GM19397 (cell line): ENCODE data around the gene MRPS27.

Source experiments
- ATAC-seq: cut with Tn5 transposase; IDR thresholded peaks from one replicate; pipeline ENCODE4 v1.9.1; 2021; ENCODE audit warnings: mild to moderate bottlenecking, moderate library complexity; ENCODE audit not compliant: unreplicated experiment

Gene MRPS27

DNA sequence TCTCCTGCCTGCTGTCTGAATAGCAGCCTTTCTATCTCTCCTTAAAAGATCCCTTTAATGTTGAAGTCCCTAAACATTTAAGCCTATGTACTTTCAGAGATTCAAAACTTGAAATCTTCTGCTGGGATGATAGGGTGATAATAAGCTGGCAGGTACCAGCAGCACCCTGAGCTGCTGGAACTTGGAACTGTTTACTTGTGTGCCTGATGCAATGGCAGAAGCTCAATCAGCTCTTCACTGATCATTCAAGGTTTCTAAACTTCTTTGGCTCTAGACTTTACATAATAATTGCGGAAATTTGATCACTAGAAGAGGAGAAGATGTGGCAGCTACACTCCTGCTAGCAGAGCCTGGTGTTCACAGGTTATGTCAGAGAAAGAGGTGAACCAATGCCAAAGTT, 27.6 kb downstream of the MRPS27 start:
- no peak for ATAC-seq

GRCh38 chr5:72291601-72292000, 28.4 kb downstream of the MRPS27 start:
- no peak for ATAC-seq

DNA sequence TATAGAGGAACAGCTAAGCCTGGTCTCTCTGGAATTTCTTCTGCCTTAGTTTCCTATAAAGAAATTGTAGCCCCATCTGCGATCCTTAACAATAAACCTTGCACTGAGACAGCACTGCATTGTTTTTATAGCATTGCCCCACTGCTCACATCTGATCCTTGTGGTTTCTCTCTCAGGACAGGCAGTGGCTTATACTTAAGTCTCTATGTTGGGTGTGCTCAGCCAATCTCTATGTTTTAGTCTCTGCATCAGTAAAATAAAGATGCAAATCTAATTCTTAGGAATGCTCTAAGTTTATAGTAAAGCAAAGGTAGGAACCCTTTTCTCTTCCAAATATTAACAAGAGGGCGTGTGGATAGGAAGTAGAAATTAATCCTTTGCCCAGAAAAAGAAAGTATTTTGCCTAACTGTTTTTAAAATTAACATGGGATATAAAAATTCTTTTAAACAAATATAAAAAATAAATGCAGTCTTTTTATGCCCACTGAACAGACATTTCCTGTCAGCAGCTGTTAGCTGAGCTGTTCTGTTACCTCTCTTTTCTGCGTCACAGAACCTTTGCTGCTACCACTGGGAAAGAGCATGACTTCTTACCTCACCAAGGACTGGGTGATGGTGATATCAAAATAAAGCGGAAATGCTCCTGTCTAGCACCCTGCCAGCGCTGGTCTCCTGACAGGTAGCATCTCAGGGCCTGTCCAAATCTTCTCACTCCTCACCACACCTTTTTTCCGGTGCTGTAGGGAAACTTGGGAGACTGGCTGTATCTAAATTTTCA, 29.5 kb downstream of the MRPS27 start:
- ATAC-seq, result no peak

GRCh38 chr5:72288924-72289323, 31.1 kb downstream of the MRPS27 start:
- ATAC-seq, result no peak

GRCh38 chr5:72286798-72287197, 33.2 kb downstream of the MRPS27 start:
- ATAC-seq, result no peak

DNA sequence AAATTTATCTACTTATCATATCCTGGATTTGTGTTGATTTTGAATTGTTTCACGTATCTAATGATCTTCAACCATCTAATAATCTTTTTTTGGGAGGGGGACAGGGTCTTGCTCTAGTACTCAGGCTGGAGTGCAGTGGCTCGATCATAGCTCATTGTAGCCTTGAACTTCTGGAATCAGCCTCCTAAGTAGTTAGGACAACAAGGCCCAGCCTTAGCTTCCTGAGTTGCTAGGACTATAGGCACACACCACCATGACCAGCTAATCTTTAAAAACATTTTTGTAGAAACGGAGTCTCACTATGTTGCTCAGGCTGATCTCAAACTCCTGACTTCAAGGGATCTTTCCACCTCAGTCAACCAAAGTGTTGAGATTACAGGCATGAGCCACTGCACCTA, 34.6 kb downstream of the MRPS27 start:
- no peak for ATAC-seq

GRCh38 chr5:72284559-72285423, 35.2 kb downstream of the MRPS27 start:
- ATAC-seq, result no peak

DNA sequence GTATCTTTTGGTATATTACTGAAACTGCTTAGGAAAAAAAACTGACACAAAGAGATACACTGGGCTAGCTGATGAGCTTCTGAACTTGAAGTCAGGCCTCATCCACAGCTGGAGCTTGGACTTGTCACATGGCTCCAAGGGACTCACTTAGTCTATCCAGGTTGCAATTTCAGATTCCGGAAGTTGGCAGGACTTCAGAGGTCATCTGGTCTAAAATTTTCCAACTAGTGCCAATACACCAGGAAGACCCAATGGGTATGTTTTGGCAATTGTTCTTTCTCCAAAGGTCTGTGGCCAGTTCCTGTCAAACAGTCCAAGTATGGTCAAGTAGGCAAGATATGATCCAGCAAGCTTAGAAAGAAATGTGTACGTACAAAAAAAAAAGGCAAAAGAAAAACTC, 36.7 kb downstream of the MRPS27 start:
- no peak for ATAC-seq

DNA sequence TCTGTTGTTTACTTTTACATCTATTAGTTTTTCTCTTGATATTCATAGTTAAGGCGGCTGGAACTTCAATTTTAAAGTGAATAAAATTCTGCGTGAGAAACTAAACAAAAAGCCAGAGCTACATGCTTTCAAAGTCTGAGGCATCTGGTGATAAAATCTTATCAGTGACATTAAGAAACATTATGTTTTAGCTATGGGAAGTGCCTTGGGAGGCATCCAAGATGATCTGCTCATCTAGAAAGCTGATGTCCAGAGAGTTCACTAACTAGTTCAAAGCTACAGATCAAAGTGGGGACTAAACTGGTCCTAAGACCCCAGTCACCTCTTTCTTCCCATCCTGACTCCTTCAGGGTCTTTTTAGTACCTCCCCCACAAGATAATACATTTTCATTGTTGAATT, 37.2 kb downstream of the MRPS27 start:
- ATAC-seq, result no peak

DNA sequence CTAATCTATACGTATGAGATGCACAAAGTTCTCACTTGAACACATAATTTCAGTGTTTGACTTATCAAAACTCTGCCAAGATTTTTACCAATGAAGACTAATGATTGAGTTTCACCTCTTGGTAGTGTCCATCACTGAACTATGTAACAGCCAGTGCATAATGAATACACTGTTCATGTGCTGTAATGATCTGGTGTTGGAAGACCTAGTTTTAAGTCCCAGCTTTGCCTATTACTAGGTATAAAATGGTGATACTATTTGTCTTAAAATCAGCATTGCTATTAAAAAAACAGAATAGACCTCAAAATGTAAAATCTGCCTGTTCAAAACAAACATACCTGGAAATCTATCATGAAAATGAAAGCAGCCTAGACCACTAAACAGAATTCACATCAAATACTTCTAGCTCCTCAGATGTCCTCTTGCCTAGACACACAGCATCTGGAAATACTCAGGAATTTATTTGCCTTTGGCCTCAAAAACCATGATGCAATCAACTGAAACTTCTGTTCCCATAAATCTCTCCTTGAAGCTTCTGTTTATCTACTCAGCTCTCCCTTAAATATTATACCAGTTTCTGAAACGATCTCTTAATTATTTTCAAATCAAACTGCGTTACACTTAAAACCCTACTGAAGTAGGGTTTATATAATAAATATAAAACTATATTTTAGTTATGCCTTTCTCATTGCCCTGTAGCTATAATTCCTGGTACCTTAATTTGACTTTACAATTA, 38.1 kb downstream of the MRPS27 start:
- ATAC-seq, result no peak

GRCh38 chr5:72281430-72281763, 38.6 kb downstream of the MRPS27 start:
- no peak for ATAC-seq

DNA sequence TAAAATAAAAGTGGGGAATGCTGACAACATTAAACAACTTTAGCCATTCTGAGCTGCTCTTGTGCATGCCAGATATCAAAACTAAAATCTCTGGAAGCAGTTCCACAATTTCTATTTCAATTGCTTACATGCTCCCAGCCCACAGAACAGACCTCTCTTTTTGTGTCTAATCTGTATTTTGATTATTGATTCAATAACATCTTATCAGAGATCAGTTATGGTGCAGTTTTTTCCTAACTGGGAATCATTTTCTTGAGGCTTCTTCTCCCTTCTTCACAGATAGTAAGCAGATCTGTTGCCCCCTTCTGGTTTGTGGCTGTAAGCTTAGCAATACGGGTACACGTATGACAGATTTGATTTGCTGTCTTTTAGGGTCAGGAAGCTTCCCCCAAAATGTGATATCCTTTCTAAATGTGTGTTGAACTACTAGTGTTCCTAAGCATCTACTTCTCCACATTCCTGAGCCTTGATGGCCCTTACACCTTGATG, 39.4 kb downstream of the MRPS27 start:
- no peak for ATAC-seq

GRCh38 chr5:72276219-72276752, 43.8 kb downstream of the MRPS27 start:
- ATAC-seq, result no peak

DNA sequence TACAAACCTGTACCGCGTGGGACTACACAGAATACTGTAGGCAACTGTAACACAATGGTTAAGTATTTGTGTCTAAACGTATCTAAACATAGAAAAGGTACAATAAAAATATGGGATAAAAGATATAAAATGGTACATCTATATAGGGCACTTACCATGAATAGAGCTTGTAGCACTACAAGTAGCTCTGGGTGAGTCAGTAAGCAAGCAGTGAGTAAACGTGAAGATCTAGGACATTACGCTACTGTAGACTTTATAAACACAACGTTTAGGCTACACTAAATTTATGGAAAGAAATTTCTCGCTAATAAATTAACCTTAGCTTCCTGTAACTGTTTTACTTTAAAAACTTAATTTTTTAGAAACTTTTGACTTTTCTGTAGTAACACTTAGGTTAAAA, 46.5 kb downstream of the MRPS27 start:
- no peak for ATAC-seq

DNA sequence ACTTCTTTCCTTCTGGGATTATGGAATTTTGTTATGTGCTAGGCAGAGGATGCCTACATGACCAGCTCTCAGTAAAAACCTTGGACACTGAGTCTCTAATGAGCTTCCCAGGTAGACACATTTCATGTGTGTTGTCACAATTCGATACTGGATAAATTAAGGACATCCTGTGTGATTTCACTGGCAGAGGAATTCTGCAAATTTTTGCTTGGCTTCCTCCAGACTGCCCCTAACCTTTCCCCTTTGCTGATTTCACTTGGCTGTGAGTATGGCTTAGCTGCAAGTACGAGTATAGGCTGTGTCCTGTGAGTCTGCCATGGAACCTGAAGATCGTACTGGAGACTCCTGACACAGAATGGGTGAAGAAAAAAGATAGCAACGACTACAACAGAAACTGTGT, 47.6 kb downstream of the MRPS27 start:
- ATAC-seq, result no peak

DNA sequence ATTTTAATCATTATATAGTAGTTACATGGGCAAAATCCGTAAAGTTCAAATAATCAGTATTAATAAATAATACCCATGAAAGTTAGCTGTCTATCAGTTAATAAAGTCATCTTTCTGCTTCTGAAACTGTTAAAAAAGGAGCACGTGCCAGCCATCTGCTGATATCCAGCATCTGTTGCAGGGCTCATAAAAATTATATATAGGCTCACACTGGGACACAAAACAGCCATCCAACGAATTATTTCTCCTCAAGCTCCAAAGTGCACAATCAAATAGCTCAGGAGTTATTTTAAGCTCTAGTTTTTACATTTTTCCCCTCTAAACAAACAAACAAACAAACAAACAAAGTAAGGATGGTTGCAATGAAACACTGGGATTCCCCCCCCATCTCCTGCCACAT, 48.3 kb downstream of the MRPS27 start:
- ATAC-seq, result no peak

GRCh38 chr5:72270037-72270436, 50.0 kb downstream of the MRPS27 start:
- ATAC-seq, result no peak

DNA sequence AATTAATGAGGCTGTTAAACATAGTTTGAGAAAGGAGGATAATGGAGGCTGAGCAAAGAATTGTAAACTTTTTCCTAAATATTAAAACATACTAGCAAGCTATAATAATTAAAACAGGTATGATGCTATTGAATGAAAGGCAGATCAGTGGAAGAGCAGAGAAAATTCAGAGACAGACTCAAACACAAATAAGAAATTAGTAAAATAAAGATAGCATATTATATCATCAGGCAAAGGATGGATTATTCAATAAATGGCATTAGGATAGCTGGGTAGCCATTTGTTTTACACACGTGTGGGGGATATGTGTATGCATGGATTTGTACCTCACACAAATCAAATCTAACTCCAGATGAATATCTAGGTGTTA, 50.6 kb downstream of the MRPS27 start:
- ATAC-seq, result no peak

GRCh38 chr5:72268753-72269410, 51.2 kb downstream of the MRPS27 start:
- no peak for ATAC-seq

- ATAC-seq, result no peak
Measured at GRCh38 chr5:72268260-72268659, 51.8 kb downstream of the MRPS27 start.

- no peak for ATAC-seq
Measured at GRCh38 chr5:72267685-72268084, 52.4 kb downstream of the MRPS27 start.
